ENCODE data around the gene LIPC.

The LIPC gene

DNA sequence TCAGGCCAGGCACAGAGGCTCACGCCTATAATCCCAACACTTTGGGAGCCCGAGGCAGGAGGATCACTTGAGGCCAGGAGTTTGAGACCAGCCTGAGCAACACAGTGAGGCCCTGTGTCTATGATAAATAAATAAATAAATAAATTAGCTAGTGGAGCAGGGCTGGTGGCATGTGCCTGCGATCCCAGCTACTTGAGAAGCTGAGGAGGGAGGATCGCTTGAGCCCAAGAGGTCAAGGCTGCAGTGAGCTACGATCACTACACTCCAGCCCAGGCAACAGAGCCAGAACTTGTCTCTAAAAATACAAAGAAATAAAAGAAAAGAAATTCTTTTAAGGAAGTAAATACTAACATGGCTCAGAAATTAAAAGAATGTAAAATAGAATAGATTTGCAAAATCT is 91.8 kb downstream of the LIPC start:
- WGBS (ENCODE audit: insufficient coverage, insufficient read length) = no CpG with 5 or more reads among the region's 5 CpGs
- H3K4me1 ChIP-seq (ENCODE audit: control insufficient read depth, insufficient read depth, low read length) = peaks cover 4% of the 10 kb centered on the region; the same call in 1 of the 2 replicates
- no peak overlapping the region for H3K4me3 ChIP-seq (ENCODE audit: low read length)
- no peaks in the 10 kb centered on the region for H3K27me3 ChIP-seq (ENCODE audit: control insufficient read depth, insufficient read depth, low read length)
- no peaks in the 10 kb centered on the region for H3K9me3 ChIP-seq (ENCODE audit: control insufficient read depth, insufficient read depth, low read length)
- no peak for DNase-seq (ENCODE audit: low read depth, low spot score)
- H3K36me3 ChIP-seq (ENCODE audit: control insufficient read depth, insufficient read depth, low read length) = no peaks in the 10 kb centered on the region
- no peak overlapping the region for H3K27ac ChIP-seq (ENCODE audit: low read length)

- DNase-seq (ENCODE audit: low read depth, low spot score) = no peak
- no CpG with 5 or more reads among the region's 2 CpGs for whole genome bisulfite sequencing (ENCODE audit: insufficient coverage, insufficient read length)
- no peak overlapping the region for H3K27ac ChIP-seq (ENCODE audit: low read length)
- no peaks in the 10 kb centered on the region for H3K9me3 ChIP-seq (ENCODE audit: control insufficient read depth, insufficient read depth, low read length)
- peaks cover 4% of the 10 kb centered on the region; the same call in 1 of the 2 replicates for H3K4me1 ChIP-seq (ENCODE audit: control insufficient read depth, insufficient read depth, low read length)
- no peak overlapping the region for H3K4me3 ChIP-seq (ENCODE audit: low read length)
- H3K27me3 ChIP-seq (ENCODE audit: control insufficient read depth, insufficient read depth, low read length) = no peaks in the 10 kb centered on the region
- H3K36me3 ChIP-seq (ENCODE audit: control insufficient read depth, insufficient read depth, low read length) = no peaks in the 10 kb centered on the region
Measured at GRCh38 chr15:58524247-58524646, 92.5 kb downstream of the LIPC start.

DNA sequence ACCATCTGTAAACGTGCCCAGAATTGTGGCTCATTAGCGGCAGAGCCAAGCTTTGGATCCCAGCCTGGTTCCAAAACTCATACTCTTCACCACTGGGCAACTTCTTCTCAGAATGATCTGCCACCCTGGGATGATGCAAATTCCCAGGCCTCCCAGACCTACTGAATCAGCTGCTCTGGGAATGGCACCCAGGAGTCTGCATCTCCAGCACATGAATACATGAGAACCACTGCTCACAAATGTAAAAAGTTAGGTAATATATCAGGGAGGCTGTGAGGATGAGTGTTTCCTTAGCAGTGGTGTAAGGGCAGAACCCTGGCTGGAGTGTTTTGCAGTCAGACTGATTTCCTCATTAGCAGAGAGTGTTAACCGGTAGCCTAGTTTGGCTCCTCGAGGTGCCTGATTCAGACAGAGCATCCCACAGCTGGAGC is 94.2 kb downstream of the LIPC start:
- Histone ChIP-seq H3K9me3 (ENCODE audit: control insufficient read depth, insufficient read depth, low read length) (no peaks in the 10 kb centered on the region), H3K36me3 (ENCODE audit: control insufficient read depth, insufficient read depth, low read length) (no peaks in the 10 kb centered on the region), H3K4me1 (ENCODE audit: control insufficient read depth, insufficient read depth, low read length) (peaks cover 4% of the 10 kb centered on the region; the same call in 1 of the 2 replicates), H3K27ac (ENCODE audit: low read length) (no peak overlapping the region), H3K27me3 (ENCODE audit: control insufficient read depth, insufficient read depth, low read length) (no peaks in the 10 kb centered on the region), H3K4me3 (ENCODE audit: low read length) (no peak overlapping the region)
- DNase-seq (ENCODE audit: low read depth, low spot score) = no peak
- no CpG with 5 or more reads among the region's 4 CpGs for WGBS (ENCODE audit: insufficient coverage, insufficient read length)

GRCh38 chr15:58526647-58527192 is 94.9 kb downstream of the LIPC start:
- no peaks in the 10 kb centered on the region for H3K4me1 ChIP-seq (ENCODE audit: control insufficient read depth, insufficient read depth, low read length)
- H3K27ac ChIP-seq (ENCODE audit: low read length) = no peak overlapping the region
- WGBS (ENCODE audit: insufficient coverage, insufficient read length) = no CpG with 5 or more reads among the region's 7 CpGs
- H3K4me3 ChIP-seq (ENCODE audit: low read length) = no peak overlapping the region
- DNase-seq (ENCODE audit: low read depth, low spot score) = no peak
- H3K27me3 ChIP-seq (ENCODE audit: control insufficient read depth, insufficient read depth, low read length) = no peaks in the 10 kb centered on the region
- no peaks in the 10 kb centered on the region for H3K9me3 ChIP-seq (ENCODE audit: control insufficient read depth, insufficient read depth, low read length)
- no peaks in the 10 kb centered on the region for H3K36me3 ChIP-seq (ENCODE audit: control insufficient read depth, insufficient read depth, low read length)

GRCh38 chr15:58527573-58528187 is 95.9 kb downstream of the LIPC start:
- DNase-seq (ENCODE audit: low read depth, low spot score) = no peak
- WGBS (ENCODE audit: insufficient coverage, insufficient read length) = no CpG with 5 or more reads among the region's 9 CpGs
- no peaks in the 10 kb centered on the region for H3K36me3 ChIP-seq (ENCODE audit: control insufficient read depth, insufficient read depth, low read length)
- no peak overlapping the region for H3K4me3 ChIP-seq (ENCODE audit: low read length)
- H3K9me3 ChIP-seq (ENCODE audit: control insufficient read depth, insufficient read depth, low read length) = no peaks in the 10 kb centered on the region
- H3K4me1 ChIP-seq (ENCODE audit: control insufficient read depth, insufficient read depth, low read length) = no peaks in the 10 kb centered on the region
- H3K27me3 ChIP-seq (ENCODE audit: control insufficient read depth, insufficient read depth, low read length) = no peaks in the 10 kb centered on the region
- no peak overlapping the region for H3K27ac ChIP-seq (ENCODE audit: low read length)

GRCh38 chr15:58528188-58528870 is 96.5 kb downstream of the LIPC start:
- Histone ChIP-seq H3K27me3 (ENCODE audit: control insufficient read depth, insufficient read depth, low read length) (no peaks in the 10 kb centered on the region), H3K36me3 (ENCODE audit: control insufficient read depth, insufficient read depth, low read length) (no peaks in the 10 kb centered on the region), H3K9me3 (ENCODE audit: control insufficient read depth, insufficient read depth, low read length) (no peaks in the 10 kb centered on the region), H3K4me1 (ENCODE audit: control insufficient read depth, insufficient read depth, low read length) (no peaks in the 10 kb centered on the region), H3K4me3 (ENCODE audit: low read length) (no peak overlapping the region), H3K27ac (ENCODE audit: low read length) (no peak overlapping the region)
- no peak for DNase-seq (ENCODE audit: low read depth, low spot score)
- no CpG with 5 or more reads among the region's 12 CpGs for WGBS (ENCODE audit: insufficient coverage, insufficient read length)

DNA sequence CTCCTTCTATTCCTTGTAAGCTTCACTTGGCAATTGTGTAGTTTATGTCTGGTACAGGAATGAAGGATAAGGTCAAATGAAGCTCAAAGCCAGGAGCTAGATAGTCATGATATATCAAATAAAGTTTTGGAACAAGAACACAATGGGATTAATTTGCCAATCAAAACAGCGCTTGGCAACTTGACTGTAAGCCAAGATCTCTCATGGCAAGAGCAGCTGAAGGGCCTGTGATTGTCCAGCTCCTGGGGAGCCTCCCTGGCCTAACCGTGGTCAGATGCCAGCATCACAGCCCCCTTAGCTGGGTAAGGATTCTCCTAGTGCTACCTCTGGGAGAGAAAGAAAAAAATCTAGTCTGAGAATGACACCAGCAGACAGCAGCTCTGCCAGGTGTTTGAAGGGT is 97.2 kb downstream of the LIPC start:
- Histone ChIP-seq H3K27me3 (ENCODE audit: control insufficient read depth, insufficient read depth, low read length) (no peaks in the 10 kb centered on the region), H3K9me3 (ENCODE audit: control insufficient read depth, insufficient read depth, low read length) (no peaks in the 10 kb centered on the region), H3K4me3 (ENCODE audit: low read length) (no peak overlapping the region), H3K27ac (ENCODE audit: low read length) (no peak overlapping the region), H3K36me3 (ENCODE audit: control insufficient read depth, insufficient read depth, low read length) (no peaks in the 10 kb centered on the region), H3K4me1 (ENCODE audit: control insufficient read depth, insufficient read depth, low read length) (no peaks in the 10 kb centered on the region)
- DNase-seq (ENCODE audit: low read depth, low spot score) = no peak
- no CpG with 5 or more reads among the region's 2 CpGs for WGBS (ENCODE audit: insufficient coverage, insufficient read length)

GRCh38 chr15:58530056-58530590 is 98.3 kb downstream of the LIPC start:
- no peak for DNase-seq (ENCODE audit: low read depth, low spot score)
- no CpG with 5 or more reads among the region's 7 CpGs for WGBS (ENCODE audit: insufficient coverage, insufficient read length)

GRCh38 chr15:58532126-58532525 is 100.3 kb downstream of the LIPC start:
- H3K27ac ChIP-seq (ENCODE audit: low read length) = no peak overlapping the region
- no peaks in the 10 kb centered on the region for H3K27me3 ChIP-seq (ENCODE audit: control insufficient read depth, insufficient read depth, low read length)
- WGBS (ENCODE audit: insufficient coverage, insufficient read length) = no CpG with 5 or more reads among the region's 3 CpGs
- DNase-seq (ENCODE audit: low read depth, low spot score) = no peak
- no peak overlapping the region for H3K4me3 ChIP-seq (ENCODE audit: low read length)
- H3K36me3 ChIP-seq (ENCODE audit: control insufficient read depth, insufficient read depth, low read length) = no peaks in the 10 kb centered on the region
- no peaks in the 10 kb centered on the region for H3K9me3 ChIP-seq (ENCODE audit: control insufficient read depth, insufficient read depth, low read length)
- no peaks in the 10 kb centered on the region for H3K4me1 ChIP-seq (ENCODE audit: control insufficient read depth, insufficient read depth, low read length)

More at GRCh38 chr15:58530056-58530590, 98.3 kb downstream of the LIPC start:
- Histone ChIP-seq H3K27ac (ENCODE audit: low read length) (no peak overlapping the region), H3K9me3 (ENCODE audit: control insufficient read depth, insufficient read depth, low read length) (no peaks in the 10 kb centered on the region), H3K4me1 (ENCODE audit: control insufficient read depth, insufficient read depth, low read length) (no peaks in the 10 kb centered on the region), H3K4me3 (ENCODE audit: low read length) (no peak overlapping the region), H3K27me3 (ENCODE audit: control insufficient read depth, insufficient read depth, low read length) (no peaks in the 10 kb centered on the region), H3K36me3 (ENCODE audit: control insufficient read depth, insufficient read depth, low read length) (no peaks in the 10 kb centered on the region)

GRCh38 chr15:58534556-58534955 is 102.8 kb downstream of the LIPC start:
- H3K4me1 ChIP-seq (ENCODE audit: control insufficient read depth, insufficient read depth, low read length) = no peaks in the 10 kb centered on the region
- no CpG with 5 or more reads among the region's 1 CpG for WGBS (ENCODE audit: insufficient coverage, insufficient read length)
- H3K9me3 ChIP-seq (ENCODE audit: control insufficient read depth, insufficient read depth, low read length) = no peaks in the 10 kb centered on the region

More at GRCh38 chr15:58534556-58534955, 102.8 kb downstream of the LIPC start:
- no peak for DNase-seq (ENCODE audit: low read depth, low spot score)
- Histone ChIP-seq H3K27me3 (ENCODE audit: control insufficient read depth, insufficient read depth, low read length) (no peaks in the 10 kb centered on the region), H3K27ac (ENCODE audit: low read length) (no peak overlapping the region), H3K36me3 (ENCODE audit: control insufficient read depth, insufficient read depth, low read length) (no peaks in the 10 kb centered on the region), H3K4me3 (ENCODE audit: low read length) (no peak overlapping the region)
